ENCODE data around the gene C4B. TPM values are rescaled to one million over a fixed set of nuclear protein-coding genes. Genes with fewer than 3 reads are reported as not detected.
"Not testable (repeated sequence)": the region's sequence is repeated elsewhere in the genome, so short reads cannot be mapped to it uniquely, and the experiment has no call there.

The C4B gene
- total RNA-seq, 1 experiment from 2014 or later = 2.7 TPM

DNA sequence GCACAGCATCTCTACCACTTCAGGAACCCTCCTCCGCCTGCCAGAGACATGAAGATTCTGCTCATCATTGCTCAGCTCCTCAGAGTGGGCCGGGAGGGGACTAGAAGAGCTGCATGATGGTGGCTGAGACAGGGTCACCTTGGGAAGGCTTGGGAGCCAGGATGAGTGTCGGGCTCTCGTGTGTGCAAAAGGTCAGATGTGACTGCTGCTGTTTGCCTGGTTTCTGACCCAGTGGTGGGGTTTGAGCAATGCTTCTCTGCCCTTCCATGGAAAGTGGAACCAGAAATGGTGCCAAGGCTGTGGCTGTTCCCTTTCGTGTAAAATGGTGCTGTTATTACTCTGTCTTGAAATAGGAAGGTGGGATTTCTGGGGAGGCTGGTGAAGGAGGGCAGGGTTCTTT lies 33.6 kb upstream of the C4B start:
- no CpG with 5 or more reads among the region's 5 CpGs for WGBS (ENCODE audit: extremely low coverage, insufficient read length, low lambda C conversion rate)
- H3K18ac ChIP-seq (ENCODE audit: insufficient read length, low read depth, low read length); H3K4me3 Mint-ChIP-seq; H3K9ac ChIP-seq (ENCODE audit: extremely low read depth, insufficient read length, low read length); H4K20me1 ChIP-seq (ENCODE audit: control insufficient read depth, insufficient read depth, insufficient read length); H3K14ac ChIP-seq (ENCODE audit: insufficient read depth, low read length); H3K9me3 ChIP-seq (ENCODE audit: control insufficient read depth, low read depth, low read length); H3K27ac ChIP-seq (ENCODE audit: insufficient read length, low read depth, low read length); H2BK12ac ChIP-seq (ENCODE audit: insufficient read length, low read depth, low read length); H2BK5ac ChIP-seq (ENCODE audit: insufficient read length, low read length); H3K4me1 ChIP-seq (ENCODE audit: insufficient read depth, low read length); H3K4ac ChIP-seq (ENCODE audit: low read depth, low read length); H3K56ac ChIP-seq (ENCODE audit: insufficient read length, low read depth, low read length); H3K27me3 Mint-ChIP-seq (ENCODE audit: low read depth); H3K4me1 Mint-ChIP-seq; H3T11ph ChIP-seq (ENCODE audit: low read length); H4K5ac ChIP-seq (ENCODE audit: insufficient read length, low read depth, low read length); DNase-seq; H2BK20ac ChIP-seq (ENCODE audit: low read depth, low read length, poor library complexity, severe bottlenecking); H4K8ac ChIP-seq (replicated peaks; ENCODE audit: insufficient read length, low read depth, low read length); H3K27me3 ChIP-seq (ENCODE audit: insufficient read depth, low read length); H2BK120ac ChIP-seq (ENCODE audit: low read depth, low read length, poor library complexity, severe bottlenecking); H3K23me2 ChIP-seq (ENCODE audit: insufficient read length, low read depth, low read length, poor library complexity, severe bottlenecking); H3K23ac ChIP-seq (ENCODE audit: insufficient read length, low read depth, low read length); H3K4me2 ChIP-seq (ENCODE audit: insufficient read depth, insufficient read length, low read length); H3K9me3 Mint-ChIP-seq; H2AFZ ChIP-seq (ENCODE audit: low read length); H2BK15ac ChIP-seq (ENCODE audit: low read depth, low read length); H2AK5ac ChIP-seq (ENCODE audit: insufficient read length, low read length); H3K27ac Mint-ChIP-seq; H4K91ac ChIP-seq (ENCODE audit: insufficient read length, low read depth, low read length); H3K79me2 ChIP-seq (ENCODE audit: insufficient read depth, low read length); H3K79me1 ChIP-seq (ENCODE audit: insufficient read depth, low read depth, low read length, poor library complexity, severe bottlenecking): not testable (repeated sequence)
- H3K36me3 Mint-ChIP-seq (ENCODE audit: insufficient read depth in 1 of 3, low read depth in 3 of 3) = peaks cover 8 to 14% (median 14%) of the 10 kb centered on the region in 3 experiments

DNA sequence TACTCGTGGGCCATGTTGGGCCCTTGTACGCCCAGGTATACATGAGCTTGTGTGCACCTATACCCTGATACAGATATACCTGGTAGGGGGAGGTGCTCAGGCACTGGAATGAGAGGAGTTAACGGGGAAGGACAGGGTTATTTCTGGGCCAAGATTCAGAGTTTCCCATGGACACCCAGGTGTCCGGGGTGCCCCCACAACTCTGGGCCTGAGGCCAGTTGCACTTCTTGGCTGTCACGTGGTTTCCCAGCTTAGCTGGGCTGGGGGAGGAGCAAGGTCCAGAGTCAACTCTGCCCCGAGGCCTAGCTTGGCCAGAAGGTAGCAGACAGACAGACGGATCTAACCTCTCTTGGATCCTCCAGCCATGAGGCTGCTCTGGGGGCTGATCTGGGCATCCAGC lies 32.9 kb upstream of the C4B start, which contains the start of gene C4A:
TSS of gene C4A (plus strand) at position 314 of the 400 bp plus-strand sequence. CDS start at position 365, 51 bp downstream.
- not testable (repeated sequence) for H3K27me3 ChIP-seq (ENCODE audit: insufficient read depth, low read length); H2BK15ac ChIP-seq (ENCODE audit: low read depth, low read length); H3K27ac ChIP-seq (ENCODE audit: insufficient read length, low read depth, low read length); H3K79me2 ChIP-seq (ENCODE audit: insufficient read depth, low read length); H2AFZ ChIP-seq (ENCODE audit: low read length); H4K5ac ChIP-seq (ENCODE audit: insufficient read length, low read depth, low read length); H3K79me1 ChIP-seq (ENCODE audit: insufficient read depth, low read depth, low read length, poor library complexity, severe bottlenecking); H3K14ac ChIP-seq (ENCODE audit: insufficient read depth, low read length); H3K4me2 ChIP-seq (ENCODE audit: insufficient read depth, insufficient read length, low read length); H3K18ac ChIP-seq (ENCODE audit: insufficient read length, low read depth, low read length); H2BK5ac ChIP-seq (ENCODE audit: insufficient read length, low read length); H3K9ac ChIP-seq (ENCODE audit: extremely low read depth, insufficient read length, low read length); H3K9me3 ChIP-seq (ENCODE audit: control insufficient read depth, low read depth, low read length); H3T11ph ChIP-seq (ENCODE audit: low read length); H4K8ac ChIP-seq (replicated peaks; ENCODE audit: insufficient read length, low read depth, low read length); H3K4me3 Mint-ChIP-seq; H2AK5ac ChIP-seq (ENCODE audit: insufficient read length, low read length); H2BK120ac ChIP-seq (ENCODE audit: low read depth, low read length, poor library complexity, severe bottlenecking); H4K20me1 ChIP-seq (ENCODE audit: control insufficient read depth, insufficient read depth, insufficient read length); H3K56ac ChIP-seq (ENCODE audit: insufficient read length, low read depth, low read length); H3K4me1 ChIP-seq (ENCODE audit: insufficient read depth, low read length); H4K91ac ChIP-seq (ENCODE audit: insufficient read length, low read depth, low read length); DNase-seq; H2BK12ac ChIP-seq (ENCODE audit: insufficient read length, low read depth, low read length); H3K27me3 Mint-ChIP-seq (ENCODE audit: low read depth); H3K9me3 Mint-ChIP-seq; H3K23ac ChIP-seq (ENCODE audit: insufficient read length, low read depth, low read length); H2BK20ac ChIP-seq (ENCODE audit: low read depth, low read length, poor library complexity, severe bottlenecking); H3K23me2 ChIP-seq (ENCODE audit: insufficient read length, low read depth, low read length, poor library complexity, severe bottlenecking); H3K4me1 Mint-ChIP-seq; H3K27ac Mint-ChIP-seq; H3K4ac ChIP-seq (ENCODE audit: low read depth, low read length)
- no CpG with 5 or more reads among the region's 7 CpGs for WGBS (ENCODE audit: extremely low coverage, insufficient read length, low lambda C conversion rate)
- peaks cover 6 to 12% (median 10%) of the 10 kb centered on the region in 3 experiments for H3K36me3 Mint-ChIP-seq (ENCODE audit: insufficient read depth in 1 of 3, low read depth in 3 of 3)
